ENCODE measurements around the gene CDRT15. TPM values are rescaled to one million over a fixed set of nuclear protein-coding genes. Genes with fewer than 3 reads are reported as not detected.
A peak's percentile ranks its signal among the peaks of the same experiment; 100 is the strongest.
"Not testable (repeated sequence)": the region's sequence is repeated elsewhere in the genome, so short reads cannot be mapped to it uniquely, and the experiment has no call there.

CDRT15 gene
- total and polyA plus RNA-seq, 8 donors = not detected

GRCh38 chr17:14269473-14269872, 32.8 kb upstream of the CDRT15 start:
- DNase-seq (no peak), FAIRE-seq (no peak), ATAC-seq (no peak)
- Histone ChIP-seq H3K27me3 (no peaks in the 10 kb centered on the region), H3K27ac (no peak overlapping the region), H3K36me3 (no peaks in the 10 kb centered on the region), H3K4me1 (no peaks in the 10 kb centered on the region), H3K4me3 (no peak overlapping the region), H3K9me3 (peaks cover 0 to 6% (median 0%) of the 10 kb centered on the region in 4 donors)
- 49 to 58% methylated on average over 5 of the region's 5 CpGs for WGBS, 2 donors
- intact Hi-C loops (cut with DNase I) = no loop called here
- no peak for TF ChIP-seq CTCF (IDR thresholded peaks at IDR 0.05)

- TF ChIP-seq CTCF (IDR thresholded peaks at IDR 0.05) = no peak
- no peak overlapping the region for H3K4me3 ChIP-seq
- H3K4me1 ChIP-seq = no peaks in the 10 kb centered on the region
- H3K27ac ChIP-seq = no peak overlapping the region
- WGBS, 2 donors = 45 to 64% methylated on average over 2 of the region's 2 CpGs
- FAIRE-seq (no peak), DNase-seq (no peak), ATAC-seq (no peak)
- no peaks in the 10 kb centered on the region for H3K9me3 ChIP-seq
- intact Hi-C loops (cut with DNase I) = no loop called here
- no peaks in the 10 kb centered on the region for H3K36me3 ChIP-seq
- H3K27me3 ChIP-seq = no peaks in the 10 kb centered on the region
Observed at GRCh38 chr17:14268264-14268663, 31.6 kb upstream of the CDRT15 start.

- DNase-seq (no peak), FAIRE-seq (no peak), ATAC-seq (no peak)
- intact Hi-C loops (cut with DNase I) = no loop called here
- H3K4me3 ChIP-seq = no peak overlapping the region
- TF ChIP-seq CTCF (IDR thresholded peaks at IDR 0.05) = no peak
- H3K27ac ChIP-seq = no peak overlapping the region
- H3K27me3 ChIP-seq = no peaks in the 10 kb centered on the region
- no peaks in the 10 kb centered on the region for H3K36me3 ChIP-seq
- no peaks in the 10 kb centered on the region for H3K9me3 ChIP-seq
- H3K4me1 ChIP-seq = no peaks in the 10 kb centered on the region
- 75 to 85% methylated on average over 5 of the region's 5 CpGs for WGBS, 2 donors
Observed at GRCh38 chr17:14261406-14261805, 24.7 kb upstream of the CDRT15 start.

GRCh38 chr17:14245629-14246028, 9.0 kb upstream of the CDRT15 start:
- Histone ChIP-seq H3K4me1 (no peaks in the 10 kb centered on the region), H3K4me3 (no peak overlapping the region), H3K36me3 (no peaks in the 10 kb centered on the region), H3K27me3 (no peaks in the 10 kb centered on the region), H3K9me3 (no peaks in the 10 kb centered on the region), H3K27ac (no peak overlapping the region)
- no peak for FAIRE-seq
- no peak for TF ChIP-seq CTCF (IDR thresholded peaks at IDR 0.05)
- intact Hi-C loops (cut with DNase I) = no loop called here
- no peak for DNase-seq
- no peak for ATAC-seq
- 62 to 63% methylated on average over 3 of the region's 3 CpGs for WGBS, 2 donors

- TF ChIP-seq CTCF (IDR thresholded peaks at IDR 0.05) = no peak
- 46 to 48% methylated on average over 1 of the region's 1 CpG for WGBS, 2 donors
- H3K4me1 ChIP-seq = no peaks in the 10 kb centered on the region
- no peak for ATAC-seq
- no peak overlapping the region for H3K27ac ChIP-seq
- no peak overlapping the region for H3K4me3 ChIP-seq
- no peaks in the 10 kb centered on the region for H3K9me3 ChIP-seq
- no peak for FAIRE-seq
- no peak for DNase-seq
- intact Hi-C loops (cut with DNase I) = no loop called here
- no peaks in the 10 kb centered on the region for H3K27me3 ChIP-seq
- no peaks in the 10 kb centered on the region for H3K36me3 ChIP-seq
Observed at GRCh38 chr17:14245002-14245401, 8.3 kb upstream of the CDRT15 start.

- H3K9me3 ChIP-seq; DNase-seq; intact Hi-C loops (cut with DNase I); H3K36me3 ChIP-seq; FAIRE-seq; H3K27me3 ChIP-seq; H3K4me3 ChIP-seq; H3K27ac ChIP-seq; H3K4me1 ChIP-seq; ATAC-seq: not testable (repeated sequence)
- WGBS, 2 donors = 83 to 92% methylated on average over 2 to 3 of the region's 5 CpGs
Observed at GRCh38 chr17:14239271-14239670, 2.6 kb upstream of the CDRT15 start.

GRCh38 chr17:14236032-14236431, 630 bp downstream of the CDRT15 start:
- intact Hi-C loops (cut with DNase I); DNase-seq; H3K36me3 ChIP-seq; H3K4me1 ChIP-seq; H3K4me3 ChIP-seq; H3K9me3 ChIP-seq; FAIRE-seq; H3K27ac ChIP-seq; H3K27me3 ChIP-seq: not testable (repeated sequence)
- ATAC-seq = peak in 1 of 4 donors; percentile 24
- WGBS, 2 donors = 74 to 80% methylated on average over 7 to 9 of the region's 9 CpGs

GRCh38 chr17:14235047-14235446, 1.6 kb downstream of the CDRT15 start:
- H3K4me1 ChIP-seq; H3K27me3 ChIP-seq; DNase-seq; H3K27ac ChIP-seq; FAIRE-seq; H3K36me3 ChIP-seq; H3K9me3 ChIP-seq; ATAC-seq; H3K4me3 ChIP-seq; intact Hi-C loops (cut with DNase I): not testable (repeated sequence)
- 69 to 77% methylated on average over 2 of the region's 2 CpGs for WGBS, 2 donors
